Keratinocyte (primary cell): ENCODE data around the gene TACC3. TPM values are rescaled to one million over a fixed set of nuclear protein-coding genes. Genes with fewer than 3 reads are reported as not detected.

ENCODE experiments used
- DNase-seq: peaks from one replicate; pipeline ENCODE4 v3.0.0-alpha.2; 2011; ENCODE audit warnings: low read depth, missing footprints, low spot score
- FAIRE-seq: peaks from 2 replicates; lab custom pipeline; 2011; peaks lifted over from hg19 to GRCh38; lab: Jason Lieb, UNC
- H2AFZ ChIP-seq: 2 replicates; pipeline ENCODE4 v1.6.0; 2012; ENCODE audit warnings: low read length, control low read depth, inconsistent platforms; ENCODE audit not compliant: control insufficient read depth
- H3K27ac ChIP-seq: 2 replicates; pipeline ENCODE4 v1.5.1; 2011; ENCODE audit warnings: low read length; ENCODE audit not compliant: control insufficient read depth, insufficient read depth
- H3K27me3 ChIP-seq: 3 replicates; pipeline ENCODE4 v1.6.0; 2011; ENCODE audit warnings: low read length; ENCODE audit not compliant: control insufficient read depth, insufficient read depth; ENCODE audit errors: extremely low read depth
- H3K36me3 ChIP-seq, 2 experiments: 2 replicates in 1 of 2; 3 replicates in 1 of 2; pipeline ENCODE4 v1.5.1; 2011; ENCODE audit warnings: low read length in 2 of 2, mild to moderate bottlenecking in 1 of 2; ENCODE audit not compliant: control insufficient read depth in 2 of 2, insufficient read depth in 2 of 2; ENCODE audit errors: extremely low read depth in 1 of 2
- H3K4me1 ChIP-seq: 3 replicates; pipeline ENCODE4 v1.5.1; 2011; ENCODE audit warnings: low read length; ENCODE audit not compliant: control insufficient read depth, insufficient read depth; ENCODE audit errors: extremely low read depth
- H3K4me2 ChIP-seq: 3 replicates; pipeline ENCODE4 v1.6.0; 2011; ENCODE audit warnings: low read depth, low read length; ENCODE audit not compliant: control insufficient read depth, insufficient read depth; ENCODE audit errors: extremely low read depth
- H3K4me3 ChIP-seq, 3 experiments: fragments of 200-600 bp in 1 of 3; sonication (generic) in 1 of 3; 2 replicates in 2 of 3; 3 replicates in 1 of 3; pipeline ENCODE4 v1.5.1; 2011 to 2016; ENCODE audit warnings: low read length in 3 of 3, mild to moderate bottlenecking in 3 of 3, control low read depth in 2 of 3, inconsistent platforms in 1 of 3, low read depth in 1 of 3, mixed read lengths in 1 of 3, mixed run types in 1 of 3, moderate library complexity in 1 of 3; ENCODE audit not compliant: control insufficient read depth in 2 of 3, insufficient read depth in 2 of 3; ENCODE audit errors: extremely low read depth in 1 of 3
- H3K79me2 ChIP-seq: 2 replicates; pipeline ENCODE4 v1.6.0; 2012; ENCODE audit warnings: low read length; ENCODE audit not compliant: control insufficient read depth, insufficient read depth
- H3K9ac ChIP-seq: 3 replicates; pipeline ENCODE4 v1.6.0; 2011; ENCODE audit warnings: low read length; ENCODE audit not compliant: control insufficient read depth, insufficient read depth; ENCODE audit errors: extremely low read depth
- H3K9me1 ChIP-seq: 3 replicates; pipeline ENCODE4 v1.6.0; 2011; ENCODE audit warnings: low read length; ENCODE audit not compliant: control insufficient read depth, insufficient read depth; ENCODE audit errors: extremely low read depth
- H3K9me3 ChIP-seq: 2 replicates; pipeline ENCODE4 v1.5.1; 2012; ENCODE audit warnings: low read depth, low read length; ENCODE audit not compliant: control insufficient read depth
- H4K20me1 ChIP-seq: 3 replicates; pipeline ENCODE4 v1.6.0; 2011; ENCODE audit warnings: low read length; ENCODE audit not compliant: control insufficient read depth, insufficient read depth; ENCODE audit errors: extremely low read depth
- CTCF ChIP-seq, 3 experiments: IDR thresholded peaks in 1 of 3; conservative IDR thresholded peaks in 1 of 3; optimal IDR thresholded peaks in 1 of 3; 2 replicates in 2 of 3; 3 replicates in 1 of 3; pipeline versions ENCODE3 to v1.5.1; 2011; ENCODE audit warnings: low read length in 3 of 3, mild to moderate bottlenecking in 3 of 3, moderate library complexity in 2 of 3, control low read depth in 1 of 3, inconsistent platforms in 1 of 3; ENCODE audit not compliant: insufficient read depth in 2 of 3; ENCODE audit errors: extremely low read depth in 1 of 3
- EZH2 ChIP-seq: IDR thresholded peaks from one replicate; pipeline ENCODE4 v1.6.1; 2012; ENCODE audit warnings: inconsistent platforms, mild to moderate bottlenecking, low read length, moderate library complexity
- dilution Hi-C: fragments of 300-500 bp; cut with MboI; formaldehyde crosslinking; loops from one replicate; pipeline ENCODE4 v1.7.0; 2020; ENCODE audit warnings: low sequenced_read_pairs; ENCODE audit not compliant: extremely low pct_ligation_motif_present
- polyA plus RNA-seq, 5 experiments: library from polyadenylated mRNA; depleted of rRNA in 3 of 5; stranded (reverse) in 3 of 5; stranded (forward) in 1 of 5; unstranded in 1 of 5; fragments of >200 nt; gene quantifications; 1 replicate in 1 of 5; 2 replicates in 3 of 5; 3 replicates in 1 of 5; pipeline versions ENCODE4 v1.2.1 to v1.2.3, GENCODE V29; 2011 to 2012; ENCODE audit warnings: missing spikeins in 2 of 5, low read depth in 1 of 5, low replicate concordance in 1 of 5

TACC3 gene
- polyA plus RNA-seq, 1 donor (not counting 4 experiments of a cell fraction or from before 2014, with no cell fraction given) = 19.1 TPM

- H3K27me3 ChIP-seq = no peaks in the 10 kb centered on the region
- H3K9ac ChIP-seq = no peak overlapping the region
- FAIRE-seq (no peak), DNase-seq (no peak)
- H3K27ac ChIP-seq = no peak overlapping the region
- peaks cover 17% of the 10 kb centered on the region for H3K9me3 ChIP-seq
- no peak for TF ChIP-seq EZH2
- TF ChIP-seq CTCF (optimal IDR thresholded peaks at IDR 0.05 in 1 of 3, IDR thresholded peaks at IDR 0.05 in 1 of 3, conservative IDR thresholded peaks at IDR 0.05 in 1 of 3; ENCODE audit: extremely low read depth in 1 of 3, insufficient read depth in 2 of 3, low read length in 3 of 3) = no peak
- dilution Hi-C loops = no loop called here
- no peak overlapping the region for H2AFZ ChIP-seq
- no peaks in the 10 kb centered on the region for H4K20me1 ChIP-seq
- H3K36me3 ChIP-seq = peaks cover 21 to 64% of the 10 kb centered on the region in 2 experiments
- H3K9me1 ChIP-seq = peaks cover under 1% of the 10 kb centered on the region
- H3K4me1 ChIP-seq = peaks cover under 1% of the 10 kb centered on the region
- peaks cover 11% of the 10 kb centered on the region for H3K79me2 ChIP-seq
- H3K4me3 ChIP-seq = no peak overlapping the region
- no peak overlapping the region for H3K4me2 ChIP-seq
These were observed 15.5 kb downstream of the TACC3 start for GRCh38 chr4:1736812-1737211.

- peaks cover 5% of the 10 kb centered on the region for H3K79me2 ChIP-seq
These were observed 16.3 kb downstream of the TACC3 start for GRCh38 chr4:1737666-1738065.

More at GRCh38 chr4:1737666-1738065, 16.3 kb downstream of the TACC3 start:
- H2AFZ ChIP-seq = no peak overlapping the region
- H3K9me1 ChIP-seq = no peaks in the 10 kb centered on the region
- H3K27ac ChIP-seq = no peak overlapping the region
- H3K4me3 ChIP-seq = no peak overlapping the region
- H4K20me1 ChIP-seq = no peaks in the 10 kb centered on the region
- H3K36me3 ChIP-seq = peaks cover 21 to 64% of the 10 kb centered on the region in 2 experiments
- no peak for FAIRE-seq
- no peak overlapping the region for H3K4me2 ChIP-seq
- H3K4me1 ChIP-seq = no peaks in the 10 kb centered on the region
- no peak for DNase-seq
- dilution Hi-C loops = no loop called here
- no peak for TF ChIP-seq EZH2
- no peak for TF ChIP-seq CTCF (optimal IDR thresholded peaks at IDR 0.05 in 1 of 3, IDR thresholded peaks at IDR 0.05 in 1 of 3, conservative IDR thresholded peaks at IDR 0.05 in 1 of 3; ENCODE audit: extremely low read depth in 1 of 3, insufficient read depth in 2 of 3, low read length in 3 of 3)
- H3K9ac ChIP-seq = no peak overlapping the region
- no peaks in the 10 kb centered on the region for H3K27me3 ChIP-seq
- H3K9me3 ChIP-seq = peaks cover 17% of the 10 kb centered on the region
